ENCODE measurements around the gene MPG.
"Not testable (repeated sequence)": the region's sequence is repeated elsewhere in the genome, so short reads cannot be mapped to it uniquely, and the experiment has no call there.

MPG gene

GRCh38 chr16:77807-78443, at the start of gene MPG:
Gene MPG, plus strand, starts transcription at chr16:78225. Its CDS starts 85 bp downstream, at chr16:78310.
- peak; percentile 81 to 83 for DNase-seq

GRCh38 chr16:30627-31026, 47.4 kb upstream of the MPG start:
- not testable (repeated sequence) for DNase-seq

- DNase-seq = not testable (repeated sequence)
These were observed 44.7 kb upstream of the MPG start for GRCh38 chr16:33154-33876.

- DNase-seq = no peak
These were observed 44.0 kb upstream of the MPG start for GRCh38 chr16:33877-34647.

- no peak for DNase-seq
These were observed 43.4 kb upstream of the MPG start for GRCh38 chr16:34648-34987.

GRCh38 chr16:35011-35677, 42.9 kb upstream of the MPG start:
- no peak for DNase-seq

- DNase-seq = no peak
These were observed 42.2 kb upstream of the MPG start for GRCh38 chr16:35678-36305.

- DNase-seq = no peak
These were observed 41.6 kb upstream of the MPG start for GRCh38 chr16:36336-36984.

GRCh38 chr16:37511-37910, 40.5 kb upstream of the MPG start:
- no peak for DNase-seq

- DNase-seq = not testable (repeated sequence)
These were observed 39.8 kb upstream of the MPG start for GRCh38 chr16:38206-38605.

GRCh38 chr16:38941-39892, 38.8 kb upstream of the MPG start:
- DNase-seq = peak; percentile 18 to 44

GRCh38 chr16:41439-42068, 36.5 kb upstream of the MPG start:
- no peak for DNase-seq

- DNase-seq = no peak
These were observed 36.0 kb upstream of the MPG start for GRCh38 chr16:42069-42457.

- DNase-seq = no peak
These were observed 35.3 kb upstream of the MPG start for GRCh38 chr16:42691-43090.

GRCh38 chr16:43294-43693, 34.7 kb upstream of the MPG start:
- no peak for DNase-seq

GRCh38 chr16:44655-45054, 33.4 kb upstream of the MPG start:
- DNase-seq = no peak

- no peak for DNase-seq
These were observed 32.6 kb upstream of the MPG start for GRCh38 chr16:45454-45853.

GRCh38 chr16:46510-46909, 31.5 kb upstream of the MPG start:
- not testable (repeated sequence) for DNase-seq

- DNase-seq = no peak
These were observed 30.8 kb upstream of the MPG start for GRCh38 chr16:47234-47633.

- no peak for DNase-seq
These were observed 27.0 kb upstream of the MPG start for GRCh38 chr16:50769-51591.
